AG08395 (cell line): ENCODE measurements around the gene TEKT3.
A peak's percentile ranks its signal among the peaks of the same experiment; 100 is the strongest.

Source experiments
- DNase-seq: peaks from one replicate; pipeline ENCODE4 v3.0.0; 2012; ENCODE audit warnings: mixed read lengths, low spot score

TEKT3 gene

GRCh38 chr17:15265131-15265530 is 76.3 kb downstream of the TEKT3 start, which contains the start of gene PMP22:
Gene PMP22, minus strand, starts transcription at chr17:15265326. Its CDS starts 4,599 bp downstream, at chr17:15260727.
- no peak for DNase-seq

- no peak for DNase-seq
These were observed 76.9 kb downstream of the TEKT3 start for GRCh38 chr17:15264542-15264941.

GRCh38 chr17:15263680-15264079 is 77.7 kb downstream of the TEKT3 start:
- no peak for DNase-seq

- peak; percentile 86 for DNase-seq
These were observed 78.2 kb downstream of the TEKT3 start for GRCh38 chr17:15263206-15263579.

- DNase-seq: peak; percentile 91
These were observed 78.8 kb downstream of the TEKT3 start for GRCh38 chr17:15262291-15263205.

GRCh38 chr17:15261802-15262290 is 79.6 kb downstream of the TEKT3 start:
- no peak for DNase-seq

GRCh38 chr17:15261258-15261801 is 80.1 kb downstream of the TEKT3 start:
- DNase-seq: peak; percentile 58

GRCh38 chr17:15260376-15261257 is 80.8 kb downstream of the TEKT3 start:
- DNase-seq: peak; percentile 84

- no peak for DNase-seq
These were observed 83.4 kb downstream of the TEKT3 start for GRCh38 chr17:15257796-15258512.

GRCh38 chr17:15257258-15257788 is 84.1 kb downstream of the TEKT3 start:
- peak; percentile 86 for DNase-seq

- DNase-seq: no peak
These were observed 84.7 kb downstream of the TEKT3 start for GRCh38 chr17:15256689-15257088.

GRCh38 chr17:15255713-15256454 is 85.5 kb downstream of the TEKT3 start:
- peak; percentile 61 for DNase-seq
